ENCODE measurements around the gene NRXN3. TPM values are rescaled to one million over a fixed set of nuclear protein-coding genes. Genes with fewer than 3 reads are reported as not detected.

Gene NRXN3
- total and polyA plus RNA-seq, 4 donors = 0.07 to 1.2 (median 0.23) TPM

DNA sequence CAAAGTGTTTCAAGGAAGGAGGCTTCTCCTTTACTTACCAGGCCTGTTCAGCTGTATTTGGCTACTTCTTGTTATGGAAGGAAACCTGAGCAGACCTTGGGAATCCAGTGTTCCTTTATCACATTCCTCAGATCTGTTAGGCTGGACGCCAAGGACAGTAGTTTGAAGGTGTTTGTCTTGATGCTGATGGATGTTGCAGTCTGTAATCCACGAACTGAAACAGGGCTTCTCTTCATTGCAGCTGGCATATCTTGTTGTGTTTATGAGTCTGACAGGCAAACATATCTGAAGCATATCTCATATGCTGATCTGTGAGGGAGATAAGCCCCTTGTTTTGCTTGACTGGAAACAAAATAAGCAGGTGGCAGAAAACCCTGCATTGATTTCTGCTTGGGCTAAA, 904.3 kb downstream of the NRXN3 start:
- 20% methylated on average over 2 of the region's 2 CpGs for WGBS
- DNase-seq (ENCODE audit: low spot score) = no peak
- no peaks in the 10 kb centered on the region for H3K27me3 ChIP-seq (ENCODE audit: control insufficient read depth in 4 of 4, insufficient read depth in 4 of 4, low read length in 3 of 4)

DNA sequence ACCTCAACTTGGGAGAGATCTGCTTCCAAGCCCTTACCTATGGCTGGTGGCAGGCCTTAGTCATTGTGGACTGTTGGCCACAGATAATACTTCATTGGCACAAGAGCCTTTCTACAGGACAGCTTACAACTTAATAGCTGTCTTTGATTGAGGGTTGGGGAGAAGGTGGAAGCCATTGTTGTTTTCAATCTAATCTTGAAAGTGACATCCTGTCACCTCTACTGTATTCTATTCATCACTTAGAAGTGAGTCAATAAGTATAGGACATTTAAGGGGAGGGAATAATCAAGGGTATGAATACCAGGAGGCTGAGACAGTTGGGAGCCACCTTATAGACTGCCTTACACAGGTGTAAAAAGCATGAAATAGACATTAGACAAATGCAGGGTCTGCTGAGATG, 906.3 kb downstream of the NRXN3 start:
- Histone ChIP-seq H3K36me3 (ENCODE audit: control insufficient read depth in 4 of 4, insufficient read depth in 3 of 4, low read depth in 1 of 4, low read length in 3 of 4) (no peaks in the 10 kb centered on the region), H3K4me3 (ENCODE audit: low read depth in 1 of 3, low read length in 3 of 3) (no peak overlapping the region), H3K4me1 (ENCODE audit: control insufficient read depth in 4 of 4, insufficient read depth in 4 of 4, low read length in 3 of 4) (no peaks in the 10 kb centered on the region), H3K9ac (ENCODE audit: low read depth in 1 of 2, low read length in 2 of 2) (no peak overlapping the region), H3K27ac (ENCODE audit: low read depth in 1 of 2, low read length in 2 of 2) (no peak overlapping the region), H3K27me3 (ENCODE audit: control insufficient read depth in 4 of 4, insufficient read depth in 4 of 4, low read length in 3 of 4) (no peaks in the 10 kb centered on the region), H3K9me3 (ENCODE audit: control insufficient read depth in 4 of 4, low read length in 3 of 4) (no peaks in the 10 kb centered on the region)
- no peak for DNase-seq (ENCODE audit: low spot score)
- TF ChIP-seq RXRA (IDR thresholded peaks at IDR 0.05) (no peak), ATF3 (IDR thresholded peaks at IDR 0.05) (no peak), FOXA2 (IDR thresholded peaks at IDR 0.05) (no peak), MAX (IDR thresholded peaks at IDR 0.05) (no peak), JUND (IDR thresholded peaks at IDR 0.05) (no peak), EGR1 (IDR thresholded peaks at IDR 0.05; ENCODE audit: low read depth in 2 of 2) (no peak), FOXA1 (IDR thresholded peaks at IDR 0.05) (no peak), ZBTB33 (IDR thresholded peaks at IDR 0.05) (no peak), SP1 (IDR thresholded peaks at IDR 0.05) (no peak), YY1 (IDR thresholded peaks at IDR 0.05) (no peak), TAF1 (conservative IDR thresholded peaks at IDR 0.05) (no peak), HNF4G (IDR thresholded peaks at IDR 0.05) (no peak), GABPA (IDR thresholded peaks at IDR 0.05 in 1 of 2, conservative IDR thresholded peaks at IDR 0.05 in 1 of 2) (no peak)

More for the DNA sequence above, 904.3 kb downstream of the NRXN3 start:
- Histone ChIP-seq H3K9me3 (ENCODE audit: control insufficient read depth in 4 of 4, low read length in 3 of 4) (no peaks in the 10 kb centered on the region), H3K4me3 (ENCODE audit: low read depth in 1 of 3, low read length in 3 of 3) (no peak overlapping the region), H3K27ac (ENCODE audit: low read depth in 1 of 2, low read length in 2 of 2) (no peak overlapping the region), H3K4me1 (ENCODE audit: control insufficient read depth in 4 of 4, insufficient read depth in 4 of 4, low read length in 3 of 4) (no peaks in the 10 kb centered on the region), H3K36me3 (ENCODE audit: control insufficient read depth in 4 of 4, insufficient read depth in 3 of 4, low read depth in 1 of 4, low read length in 3 of 4) (no peaks in the 10 kb centered on the region), H3K9ac (ENCODE audit: low read depth in 1 of 2, low read length in 2 of 2) (no peak overlapping the region)
- no peak for TF ChIP-seq JUND (IDR thresholded peaks at IDR 0.05)
- TF ChIP-seq, protein P1, sequence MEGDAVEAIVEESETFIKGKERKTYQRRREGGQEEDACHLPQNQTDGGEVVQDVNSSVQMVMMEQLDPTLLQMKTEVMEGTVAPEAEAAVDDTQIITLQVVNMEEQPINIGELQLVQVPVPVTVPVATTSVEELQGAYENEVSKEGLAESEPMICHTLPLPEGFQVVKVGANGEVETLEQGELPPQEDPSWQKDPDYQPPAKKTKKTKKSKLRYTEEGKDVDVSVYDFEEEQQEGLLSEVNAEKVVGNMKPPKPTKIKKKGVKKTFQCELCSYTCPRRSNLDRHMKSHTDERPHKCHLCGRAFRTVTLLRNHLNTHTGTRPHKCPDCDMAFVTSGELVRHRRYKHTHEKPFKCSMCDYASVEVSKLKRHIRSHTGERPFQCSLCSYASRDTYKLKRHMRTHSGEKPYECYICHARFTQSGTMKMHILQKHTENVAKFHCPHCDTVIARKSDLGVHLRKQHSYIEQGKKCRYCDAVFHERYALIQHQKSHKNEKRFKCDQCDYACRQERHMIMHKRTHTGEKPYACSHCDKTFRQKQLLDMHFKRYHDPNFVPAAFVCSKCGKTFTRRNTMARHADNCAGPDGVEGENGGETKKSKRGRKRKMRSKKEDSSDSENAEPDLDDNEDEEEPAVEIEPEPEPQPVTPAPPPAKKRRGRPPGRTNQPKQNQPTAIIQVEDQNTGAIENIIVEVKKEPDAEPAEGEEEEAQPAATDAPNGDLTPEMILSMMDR (IDR thresholded peaks at IDR 0.05; ENCODE audit: low read depth, low read length, missing input control) = no peak
- TF ChIP-seq, protein P2, sequence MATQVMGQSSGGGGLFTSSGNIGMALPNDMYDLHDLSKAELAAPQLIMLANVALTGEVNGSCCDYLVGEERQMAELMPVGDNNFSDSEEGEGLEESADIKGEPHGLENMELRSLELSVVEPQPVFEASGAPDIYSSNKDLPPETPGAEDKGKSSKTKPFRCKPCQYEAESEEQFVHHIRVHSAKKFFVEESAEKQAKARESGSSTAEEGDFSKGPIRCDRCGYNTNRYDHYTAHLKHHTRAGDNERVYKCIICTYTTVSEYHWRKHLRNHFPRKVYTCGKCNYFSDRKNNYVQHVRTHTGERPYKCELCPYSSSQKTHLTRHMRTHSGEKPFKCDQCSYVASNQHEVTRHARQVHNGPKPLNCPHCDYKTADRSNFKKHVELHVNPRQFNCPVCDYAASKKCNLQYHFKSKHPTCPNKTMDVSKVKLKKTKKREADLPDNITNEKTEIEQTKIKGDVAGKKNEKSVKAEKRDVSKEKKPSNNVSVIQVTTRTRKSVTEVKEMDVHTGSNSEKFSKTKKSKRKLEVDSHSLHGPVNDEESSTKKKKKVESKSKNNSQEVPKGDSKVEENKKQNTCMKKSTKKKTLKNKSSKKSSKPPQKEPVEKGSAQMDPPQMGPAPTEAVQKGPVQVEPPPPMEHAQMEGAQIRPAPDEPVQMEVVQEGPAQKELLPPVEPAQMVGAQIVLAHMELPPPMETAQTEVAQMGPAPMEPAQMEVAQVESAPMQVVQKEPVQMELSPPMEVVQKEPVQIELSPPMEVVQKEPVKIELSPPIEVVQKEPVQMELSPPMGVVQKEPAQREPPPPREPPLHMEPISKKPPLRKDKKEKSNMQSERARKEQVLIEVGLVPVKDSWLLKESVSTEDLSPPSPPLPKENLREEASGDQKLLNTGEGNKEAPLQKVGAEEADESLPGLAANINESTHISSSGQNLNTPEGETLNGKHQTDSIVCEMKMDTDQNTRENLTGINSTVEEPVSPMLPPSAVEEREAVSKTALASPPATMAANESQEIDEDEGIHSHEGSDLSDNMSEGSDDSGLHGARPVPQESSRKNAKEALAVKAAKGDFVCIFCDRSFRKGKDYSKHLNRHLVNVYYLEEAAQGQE (IDR thresholded peaks at IDR 0.05) = no peak
- no peak for TF ChIP-seq FOXA2 (IDR thresholded peaks at IDR 0.05)
- TF ChIP-seq HNF4G (IDR thresholded peaks at IDR 0.05) = no peak
- no peak for TF ChIP-seq FOXA1 (IDR thresholded peaks at IDR 0.05)
- TF ChIP-seq ZBTB33 (IDR thresholded peaks at IDR 0.05) = no peak
- no peak for TF ChIP-seq TAF1 (conservative IDR thresholded peaks at IDR 0.05)
